Stimulated activated effector memory CD8-positive, alpha-beta T cell treated with anti-CD3 and anti-CD28 coated beads, Interleukin-12 subunit alpha, Interleukin-12 subunit beta, amount 100 ng/mL, for 72 hours (primary cell): ENCODE results near the gene ARHGAP5.
"Not testable (repeated sequence)": the region's sequence is repeated elsewhere in the genome, so short reads cannot be mapped to it uniquely, and the experiment has no call there.

ENCODE experiments used
- ATAC-seq: fragments of 150-1000 bp; cut with Tn5 transposase; 2 replicates; pipeline ENCODE4 v1.10.0; 2021
- DNase-seq, 2 donors: peaks; one replicate each; pipeline ENCODE4 v3.0.0; 2021 to 2022; ENCODE audit warnings: low spot score in 2 of 2
- H3K27ac Mint-ChIP-seq: one replicate; pipeline ENCODE4 v1.8.0; 2022; ENCODE audit warnings: mild to moderate bottlenecking, mixed read lengths
- H3K36me3 Mint-ChIP-seq: one replicate; pipeline ENCODE4 v1.8.0; 2022; ENCODE audit warnings: mild to moderate bottlenecking, mixed read lengths
- H3K4me1 Mint-ChIP-seq: one replicate; pipeline ENCODE4 v1.8.0; 2022; ENCODE audit warnings: mixed read lengths
- H3K4me3 Mint-ChIP-seq: one replicate; pipeline ENCODE4 v1.8.0; 2022; ENCODE audit warnings: mild to moderate bottlenecking, mixed read lengths
- H3K9me3 Mint-ChIP-seq: one replicate; pipeline ENCODE4 v1.8.0; 2022; ENCODE audit warnings: mixed read lengths

The ARHGAP5 gene

GRCh38 chr14:32126899-32127730 lies 50.0 kb downstream of the ARHGAP5 start:
- DNase-seq, H3K4me3 Mint-ChIP-seq, H3K9me3 Mint-ChIP-seq, H3K27ac Mint-ChIP-seq, ATAC-seq: not testable (repeated sequence)
- peaks cover 13% of the 10 kb centered on the region for H3K36me3 Mint-ChIP-seq
- peaks cover 13% of the 10 kb centered on the region for H3K4me1 Mint-ChIP-seq

- ATAC-seq, H3K4me3 Mint-ChIP-seq, DNase-seq, H3K9me3 Mint-ChIP-seq, H3K27ac Mint-ChIP-seq: not testable (repeated sequence)
- H3K4me1 Mint-ChIP-seq: peaks cover 13% of the 10 kb centered on the region
- H3K36me3 Mint-ChIP-seq: peaks cover 13% of the 10 kb centered on the region
Measured at GRCh38 chr14:32127731-32128654, 50.9 kb downstream of the ARHGAP5 start.

DNA sequence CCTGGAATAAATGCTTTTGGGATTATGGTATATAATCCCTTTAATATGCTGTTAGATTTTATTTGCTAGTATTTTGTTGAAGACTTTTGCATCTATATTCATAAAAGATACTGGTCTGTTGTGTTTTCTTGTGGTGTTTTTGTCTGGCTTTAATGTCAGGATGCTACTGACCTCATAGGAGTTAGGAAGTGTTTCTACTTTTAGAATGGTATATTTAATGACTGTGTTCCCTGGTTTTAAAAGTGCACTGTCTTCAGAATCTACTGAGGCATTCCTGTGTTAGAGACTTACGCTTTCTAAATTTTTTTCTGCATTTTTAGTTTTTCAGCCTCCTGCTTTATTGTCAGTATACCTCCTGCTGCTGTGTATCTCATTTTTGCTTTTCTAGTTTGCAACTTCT lies 51.6 kb downstream of the ARHGAP5 start:
- DNase-seq: no peak
- Mint-ChIP-seq H3K9me3 (no peaks in the 10 kb centered on the region), H3K36me3 (peaks cover 13% of the 10 kb centered on the region), H3K4me1 (peaks cover 13% of the 10 kb centered on the region), H3K4me3 (no peak overlapping the region), H3K27ac (no peak overlapping the region)
- ATAC-seq: no peak

DNA sequence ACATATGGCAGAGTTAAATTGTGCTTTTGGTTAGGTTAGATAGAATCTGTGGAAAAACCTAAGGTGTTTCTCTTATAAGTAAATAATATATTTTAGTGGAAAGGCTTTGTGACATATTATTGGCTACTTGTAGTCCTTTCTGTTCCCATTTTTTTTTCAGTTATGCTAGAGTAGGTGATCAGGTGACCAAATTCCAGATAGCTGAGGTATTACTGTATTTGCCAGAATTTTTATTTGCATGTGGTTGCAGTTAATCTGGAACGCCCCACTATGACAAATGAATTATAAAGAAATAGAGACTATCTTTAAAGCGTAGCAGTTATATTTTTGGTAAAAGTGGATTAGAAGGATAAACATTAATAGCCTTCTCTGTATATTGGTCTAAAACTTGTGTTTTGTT lies 52.0 kb downstream of the ARHGAP5 start:
- Mint-ChIP-seq H3K36me3 (peaks cover 13% of the 10 kb centered on the region), H3K27ac (no peak overlapping the region), H3K9me3 (no peaks in the 10 kb centered on the region), H3K4me3 (no peak overlapping the region), H3K4me1 (peaks cover 13% of the 10 kb centered on the region)
- DNase-seq (no peak), ATAC-seq (no peak)

DNA sequence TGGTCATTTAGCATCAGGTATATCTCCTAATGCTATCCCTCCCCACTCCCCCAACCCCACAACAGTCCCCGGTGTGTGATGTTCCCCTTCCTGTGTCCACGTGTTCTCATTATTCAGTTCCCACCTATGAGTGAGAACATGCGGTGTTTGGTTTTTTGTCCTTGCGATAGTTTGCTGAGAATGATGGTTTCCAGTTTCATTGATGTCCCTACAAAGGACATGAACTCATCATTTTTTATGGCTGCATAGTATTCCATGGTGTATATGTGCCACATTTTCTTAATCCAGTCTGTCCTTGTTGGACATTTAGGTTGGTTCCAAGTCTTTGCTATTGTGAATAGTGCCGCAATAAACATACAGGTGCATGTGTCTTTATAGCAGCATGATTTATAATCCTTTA lies 54.6 kb downstream of the ARHGAP5 start:
- not testable (repeated sequence) for H3K4me3 Mint-ChIP-seq, H3K4me1 Mint-ChIP-seq, DNase-seq, ATAC-seq, H3K9me3 Mint-ChIP-seq, H3K27ac Mint-ChIP-seq
- H3K36me3 Mint-ChIP-seq: peaks cover 16% of the 10 kb centered on the region

DNA sequence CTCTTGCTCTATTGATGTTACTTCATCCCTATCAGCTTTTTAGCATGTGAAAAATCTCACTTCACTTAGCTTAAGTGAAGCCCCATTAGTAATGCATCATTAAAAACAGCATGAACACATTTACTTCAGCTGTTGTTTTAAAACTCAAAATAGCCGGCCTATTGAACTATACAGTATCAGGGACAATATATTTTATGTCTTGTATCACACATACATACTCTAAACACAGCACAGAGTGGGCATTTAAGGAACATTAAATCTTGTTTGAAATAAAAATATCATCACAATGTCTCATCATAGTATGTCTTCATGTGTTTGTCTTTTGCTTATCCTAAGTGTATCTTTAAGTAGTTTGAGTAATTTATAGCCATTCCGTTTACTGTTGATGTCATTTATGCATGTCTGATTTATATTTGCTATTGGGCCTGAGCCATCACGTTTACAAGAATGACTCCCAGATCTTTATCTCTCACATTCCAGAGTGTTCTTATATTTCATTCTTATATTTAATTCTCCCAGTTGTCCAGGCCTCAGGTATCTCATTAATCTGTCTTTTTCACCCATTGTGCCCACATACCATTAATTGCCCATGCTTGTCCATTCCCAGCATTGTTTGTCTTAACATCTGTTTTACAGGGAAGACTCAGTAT lies 57.5 kb downstream of the ARHGAP5 start:
- DNase-seq: no peak
- H3K4me1 Mint-ChIP-seq: no peaks in the 10 kb centered on the region
- H3K27ac Mint-ChIP-seq: no peak overlapping the region
- peaks cover 12% of the 10 kb centered on the region for H3K36me3 Mint-ChIP-seq
- peaks cover 4% of the 10 kb centered on the region for H3K9me3 Mint-ChIP-seq
- no peak overlapping the region for H3K4me3 Mint-ChIP-seq
- no peak for ATAC-seq

DNA sequence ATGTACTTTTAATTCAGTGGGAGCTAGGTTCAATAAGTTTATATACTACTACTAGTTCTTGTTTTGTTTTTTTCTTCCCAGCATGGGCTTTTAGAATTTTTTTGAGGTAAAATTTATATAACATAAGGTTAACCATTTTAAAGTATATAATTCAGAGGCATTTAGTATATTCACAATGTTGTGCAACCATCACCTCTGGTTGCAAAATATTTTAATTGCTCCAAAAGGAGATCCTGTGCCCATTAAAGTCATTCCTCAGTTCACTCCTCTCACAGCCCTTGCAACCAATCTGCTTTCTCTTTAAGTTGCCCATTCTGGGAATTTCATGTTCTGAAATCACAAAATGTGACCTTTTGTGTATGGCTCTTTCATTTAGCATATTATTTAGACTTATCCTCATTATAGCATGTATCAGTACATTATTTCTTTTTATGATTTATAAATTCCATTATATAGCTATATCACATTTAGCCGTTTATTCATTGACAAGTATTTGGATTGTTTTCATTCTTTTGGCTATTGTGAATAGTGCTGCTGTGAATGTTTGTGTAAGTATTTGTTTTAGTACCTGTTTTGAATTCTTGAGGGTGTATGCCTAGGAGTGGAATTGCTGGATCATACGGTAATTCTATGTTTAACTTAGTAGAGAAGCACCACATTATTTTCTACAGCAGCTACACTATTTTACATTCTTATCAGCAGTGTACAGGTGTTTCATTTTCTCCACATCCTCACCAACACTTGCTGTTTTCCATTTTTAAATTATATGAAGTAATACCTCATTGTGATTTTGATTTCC lies 59.1 kb downstream of the ARHGAP5 start:
- DNase-seq (no peak), ATAC-seq (no peak)
- peaks cover 12% of the 10 kb centered on the region for H3K36me3 Mint-ChIP-seq
- H3K27ac Mint-ChIP-seq: no peak overlapping the region
- H3K4me3 Mint-ChIP-seq: no peak overlapping the region
- H3K4me1 Mint-ChIP-seq: no peaks in the 10 kb centered on the region
- H3K9me3 Mint-ChIP-seq: peaks cover 4% of the 10 kb centered on the region

DNA sequence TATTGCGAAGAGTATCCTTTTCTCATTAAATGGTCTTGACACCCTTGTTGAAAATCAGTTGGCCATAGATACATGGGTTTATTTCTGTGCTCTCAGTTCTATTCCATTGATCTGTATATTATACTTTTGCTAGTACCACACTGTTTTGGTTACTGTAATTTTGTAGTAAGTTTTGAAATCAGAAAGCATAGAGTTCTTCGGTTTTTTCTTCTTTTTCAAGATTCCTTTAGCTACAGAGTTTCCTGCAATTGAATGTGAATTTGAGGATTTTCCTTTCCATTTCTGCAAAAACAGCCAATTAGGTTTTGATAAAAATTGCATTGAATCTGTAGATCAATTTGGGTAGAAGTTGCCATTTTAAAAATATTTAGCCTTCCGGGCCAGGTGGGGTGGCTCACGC lies 60.2 kb downstream of the ARHGAP5 start:
- ATAC-seq: no peak
- H3K4me1 Mint-ChIP-seq: no peaks in the 10 kb centered on the region
- no peak overlapping the region for H3K4me3 Mint-ChIP-seq
- H3K36me3 Mint-ChIP-seq: peaks cover 6% of the 10 kb centered on the region
- DNase-seq: no peak
- H3K9me3 Mint-ChIP-seq: peaks cover 4% of the 10 kb centered on the region
- no peak overlapping the region for H3K27ac Mint-ChIP-seq

GRCh38 chr14:32137892-32138291 lies 60.8 kb downstream of the ARHGAP5 start:
- H3K36me3 Mint-ChIP-seq: peaks cover 6% of the 10 kb centered on the region
- H3K4me3 Mint-ChIP-seq: no peak overlapping the region
- H3K4me1 Mint-ChIP-seq: no peaks in the 10 kb centered on the region
- ATAC-seq: no peak
- no peak for DNase-seq
- no peak overlapping the region for H3K27ac Mint-ChIP-seq
- peaks cover 4% of the 10 kb centered on the region for H3K9me3 Mint-ChIP-seq

- H3K36me3 Mint-ChIP-seq: peaks cover 11% of the 10 kb centered on the region
- H3K4me1 Mint-ChIP-seq: no peaks in the 10 kb centered on the region
- no peak for ATAC-seq
- peaks cover 2% of the 10 kb centered on the region for H3K9me3 Mint-ChIP-seq
- H3K4me3 Mint-ChIP-seq: no peak overlapping the region
- DNase-seq: no peak
- H3K27ac Mint-ChIP-seq: no peak overlapping the region
Measured at GRCh38 chr14:32142341-32142740, 65.2 kb downstream of the ARHGAP5 start.

- no peak overlapping the region for H3K27ac Mint-ChIP-seq
Measured at GRCh38 chr14:32142754-32143437, 65.8 kb downstream of the ARHGAP5 start.

DNA sequence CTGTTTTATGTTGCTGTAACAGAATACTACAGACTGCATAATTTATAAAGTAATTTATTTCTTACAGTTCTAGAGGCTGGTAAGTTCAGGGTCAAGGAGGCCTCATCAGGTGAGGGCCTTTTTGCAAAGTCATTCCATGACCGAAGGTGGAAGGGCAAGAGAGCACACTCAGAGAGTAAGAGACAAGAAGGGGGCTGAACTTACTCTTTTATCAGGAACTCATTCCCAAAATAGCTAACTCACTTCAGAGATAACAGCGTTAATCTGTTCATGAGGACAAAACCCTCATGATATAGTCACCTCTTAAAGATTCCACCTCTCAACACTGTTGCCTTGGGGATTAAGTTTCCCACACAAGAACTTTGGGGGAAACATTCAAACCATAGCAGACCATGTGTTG lies 73.3 kb downstream of the ARHGAP5 start:
- H3K4me1 Mint-ChIP-seq: no peaks in the 10 kb centered on the region
- no peak for ATAC-seq
- H3K36me3 Mint-ChIP-seq: peaks cover 45% of the 10 kb centered on the region
- no peak overlapping the region for H3K27ac Mint-ChIP-seq
- DNase-seq: no peak
- no peaks in the 10 kb centered on the region for H3K9me3 Mint-ChIP-seq
- H3K4me3 Mint-ChIP-seq: no peak overlapping the region

More at GRCh38 chr14:32142754-32143437, 65.8 kb downstream of the ARHGAP5 start:
- no peak for ATAC-seq
- DNase-seq: no peak
- Mint-ChIP-seq H3K9me3 (peaks cover 1% of the 10 kb centered on the region), H3K4me1 (no peaks in the 10 kb centered on the region), H3K36me3 (peaks cover 11% of the 10 kb centered on the region), H3K4me3 (no peak overlapping the region)

DNA sequence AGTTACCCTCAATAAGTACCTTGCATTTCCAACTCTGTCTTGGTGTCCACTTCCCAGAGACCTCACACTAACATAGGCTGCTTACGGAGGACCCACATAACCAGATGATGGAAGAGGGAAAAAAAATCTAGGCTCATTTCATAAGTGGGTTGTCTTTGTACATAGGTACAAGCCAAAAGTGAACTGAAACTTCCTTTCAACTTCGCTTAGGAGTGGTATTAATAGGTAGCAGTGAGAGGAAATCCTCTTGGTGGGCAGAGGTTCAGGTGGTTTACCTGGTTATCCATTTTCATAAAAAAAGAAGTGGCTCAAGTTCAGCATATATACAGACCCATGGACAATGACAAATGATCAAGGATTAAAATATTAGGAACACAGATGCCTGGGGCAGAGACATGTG lies 88.9 kb downstream of the ARHGAP5 start:
- no peaks in the 10 kb centered on the region for H3K36me3 Mint-ChIP-seq
- peaks cover 3% of the 10 kb centered on the region for H3K9me3 Mint-ChIP-seq
- no peak overlapping the region for H3K27ac Mint-ChIP-seq
- no peak for ATAC-seq
- H3K4me3 Mint-ChIP-seq: no peak overlapping the region
- no peaks in the 10 kb centered on the region for H3K4me1 Mint-ChIP-seq
- no peak for DNase-seq

DNA sequence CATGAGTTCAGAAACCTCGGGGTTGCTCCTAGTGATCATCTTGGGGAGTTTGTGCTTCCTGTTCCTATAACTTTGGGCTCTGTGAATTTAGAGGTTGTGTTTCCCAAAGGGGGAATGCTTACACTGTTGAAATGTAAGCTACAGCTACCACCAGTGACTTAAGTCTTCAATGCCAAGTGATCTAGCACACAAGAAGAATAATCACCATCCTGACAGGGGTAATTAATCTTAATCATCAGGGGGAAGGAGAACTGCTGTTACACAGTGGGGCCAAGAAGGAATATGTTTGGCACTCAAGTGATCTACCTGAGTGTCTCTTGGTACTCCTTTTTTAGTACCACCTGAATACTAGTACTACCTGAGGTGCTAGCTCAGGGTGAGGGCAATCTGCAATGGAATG lies 89.8 kb downstream of the ARHGAP5 start:
- no peak for ATAC-seq
- no peaks in the 10 kb centered on the region for H3K4me1 Mint-ChIP-seq
- H3K36me3 Mint-ChIP-seq: no peaks in the 10 kb centered on the region
- peaks cover 3% of the 10 kb centered on the region for H3K9me3 Mint-ChIP-seq
- no peak overlapping the region for H3K27ac Mint-ChIP-seq
- DNase-seq: no peak
- H3K4me3 Mint-ChIP-seq: no peak overlapping the region
